NCI-H2227 (cell line): ENCODE results near the gene IL1RAP.
"Not testable (repeated sequence)": the region's sequence is repeated elsewhere in the genome, so short reads cannot be mapped to it uniquely, and the experiment has no call there.

Experiments used
- DNase-seq: peaks from one replicate; lab custom pipeline; 2025; ENCODE audit not compliant: unreplicated experiment; lab: John Stamatoyannopoulos, UW

Gene IL1RAP

GRCh38 chr3:190644766-190645165 is 130.9 kb downstream of the IL1RAP start:
- no peak for DNase-seq

- no peak for DNase-seq
These were observed 132.1 kb downstream of the IL1RAP start for GRCh38 chr3:190645932-190646460.

GRCh38 chr3:190646996-190647395 is 133.1 kb downstream of the IL1RAP start:
- DNase-seq: no peak

GRCh38 chr3:190655933-190656332 is 142.0 kb downstream of the IL1RAP start:
- DNase-seq: no peak

- no peak for DNase-seq
These were observed 144.2 kb downstream of the IL1RAP start for GRCh38 chr3:190658106-190658505.

GRCh38 chr3:190666821-190667220 is 152.9 kb downstream of the IL1RAP start:
- DNase-seq: no peak

GRCh38 chr3:190671658-190672057 is 157.8 kb downstream of the IL1RAP start:
- no peak for DNase-seq

- DNase-seq: no peak
These were observed 159.3 kb downstream of the IL1RAP start for GRCh38 chr3:190673148-190673547.

GRCh38 chr3:190676481-190676880 is 162.6 kb downstream of the IL1RAP start:
- no peak for DNase-seq

GRCh38 chr3:190677001-190677400 is 163.1 kb downstream of the IL1RAP start:
- DNase-seq: no peak

- not testable (repeated sequence) for DNase-seq
These were observed 164.0 kb downstream of the IL1RAP start for GRCh38 chr3:190677868-190678267.

GRCh38 chr3:190680691-190681090 is 166.8 kb downstream of the IL1RAP start:
- DNase-seq: no peak

- no peak for DNase-seq
These were observed 170.9 kb downstream of the IL1RAP start for GRCh38 chr3:190684776-190685175.

- DNase-seq: no peak
These were observed 172.1 kb downstream of the IL1RAP start for GRCh38 chr3:190686011-190686410.

GRCh38 chr3:190690246-190690645 is 176.4 kb downstream of the IL1RAP start:
- DNase-seq: no peak

GRCh38 chr3:190692256-190692655 is 178.4 kb downstream of the IL1RAP start:
- no peak for DNase-seq

GRCh38 chr3:190694335-190695001 is 180.6 kb downstream of the IL1RAP start:
- DNase-seq: no peak

GRCh38 chr3:190695225-190695624 is 181.3 kb downstream of the IL1RAP start:
- DNase-seq: no peak

GRCh38 chr3:190695994-190696393 is 182.1 kb downstream of the IL1RAP start:
- no peak for DNase-seq

- no peak for DNase-seq
These were observed 183.1 kb downstream of the IL1RAP start for GRCh38 chr3:190696777-190697501.

GRCh38 chr3:190697502-190697830 is 183.6 kb downstream of the IL1RAP start:
- DNase-seq: no peak

- no peak for DNase-seq
These were observed 184.0 kb downstream of the IL1RAP start for GRCh38 chr3:190697901-190698300.

- DNase-seq: no peak
These were observed 185.9 kb downstream of the IL1RAP start for GRCh38 chr3:190699776-190700175.
